ENCODE results near the gene KRT85. TPM values are rescaled to one million over a fixed set of nuclear protein-coding genes. Genes with fewer than 3 reads are reported as not detected.

Gene KRT85
- total and polyA plus RNA-seq, 10 of the 15 experiments (the other 5 are each of a cell fraction or from before 2014, with no cell fraction given) = 0.05 to 0.18 (median 0.11) TPM; not detected in 6

DNA sequence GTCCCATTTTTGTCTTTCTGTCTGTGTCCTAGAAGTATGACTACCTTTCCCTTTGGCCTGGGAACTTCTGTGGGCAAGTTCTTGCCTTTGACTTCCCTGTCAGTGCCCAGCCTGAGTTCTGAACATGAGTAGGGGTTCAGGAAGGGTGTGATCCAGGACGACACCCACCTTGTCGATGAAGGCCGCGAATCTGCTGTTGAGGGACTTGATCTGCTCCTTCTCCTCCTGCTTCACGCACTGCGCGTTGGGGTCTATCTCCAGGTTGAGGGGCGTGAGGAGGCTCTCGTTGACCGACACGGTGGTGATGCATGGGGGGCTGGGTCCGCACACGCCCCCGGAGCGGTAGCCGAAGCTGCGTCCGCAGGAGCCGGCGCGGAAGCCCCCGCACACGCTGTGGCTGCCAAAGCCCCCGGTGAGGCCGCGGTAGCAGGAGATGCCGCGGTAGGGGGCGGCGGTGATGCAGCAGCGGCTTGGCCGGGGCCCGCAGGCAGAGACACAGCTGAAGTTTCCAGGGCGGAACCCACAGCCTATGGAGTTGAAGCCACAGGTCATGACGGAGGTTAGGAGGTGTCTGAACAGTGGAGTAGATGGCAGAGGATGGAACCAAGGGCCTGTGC lies 46.4 kb downstream of the KRT85 start, which contains the start of gene KRT83:
Gene KRT83 (minus strand): TSS at position 615 of the 617 bp plus-strand sequence. CDS start 63 bp downstream, at position 552.
- BruUV-seq (replicated peaks) = no TSS peak
- Histone ChIP-seq H3K79me2 (ENCODE audit: control insufficient read depth, insufficient read depth, low read length) (no peaks in the 10 kb centered on the region), H3K4me3 (no peak within 1 kb of the TSS), H3K4me2 (ENCODE audit: control insufficient read depth, insufficient read depth) (no peak within 1 kb of the TSS), H3K27me3 (replicated peaks in 1 of 2; ENCODE audit: control insufficient read depth in 2 of 2, insufficient read depth in 2 of 2, low read length in 1 of 2) (peaks cover 3 to 8% of the 10 kb centered on the region in 2 experiments), H4K20me1 (ENCODE audit: control insufficient read depth, insufficient read depth) (no peaks in the 10 kb centered on the region), H3K9me3 (replicated peaks; ENCODE audit: control insufficient read depth, insufficient read depth, low read length) (no peaks in the 10 kb centered on the region), H3K9ac (ENCODE audit: control insufficient read depth, insufficient read depth, low read length) (no peak within 1 kb of the TSS), H3K4me1 (ENCODE audit: control insufficient read depth, insufficient read depth, low read length) (no peaks in the 10 kb centered on the region), H3K36me3 (ENCODE audit: control insufficient read depth in 2 of 2, insufficient read depth in 2 of 2, low read length in 1 of 2) (no peaks in the 10 kb centered on the region), H2AFZ (ENCODE audit: control insufficient read depth, low read depth, low read length) (no peak within 1 kb of the TSS), H3K27ac (ENCODE audit: control insufficient read depth, insufficient read depth) (no peak within 1 kb of the TSS)
- in situ Hi-C loops (cut with MboI) (loop anchor here (10.0 kb wide), 1 partner anchor 166 kb away; no protein-coding TSS in a partner anchor), intact Hi-C loops (cut with micrococcal nuclease; ENCODE audit: unreplicated experiment) (loop anchor here (10.0 kb wide), 1 partner anchor 106 kb away; no protein-coding TSS in a partner anchor)
- 44% methylated on average over 28 of the region's 35 CpGs for WGBS (ENCODE audit: insufficient coverage, insufficient replicate concordance, low lambda C conversion rate, missing lambda C conversion rate)
- CTCF ChIA-PET = interaction anchor here (1.0 kb wide), 1 partner anchor 11 kb away, joined by 3 read pairs; no protein-coding TSS in a partner anchor
- RAD21 ChIA-PET (ENCODE audit: unreplicated experiment) = no interaction called here
- TF ChIP-seq YY1 (IDR thresholded peaks at IDR 0.05; ENCODE audit: low read depth, low read length) (no peak), NRF1 (conservative IDR thresholded peaks at IDR 0.05; ENCODE audit: low read depth, low read length) (no peak), POLR2AphosphoS5 (IDR thresholded peaks at IDR 0.05; ENCODE audit: low read length) (no peak), ZZZ3 (IDR thresholded peaks at IDR 0.05; ENCODE audit: control insufficient read depth, insufficient read length, low read depth) (no peak), RBBP5 (conservative IDR thresholded peaks at IDR 0.05) (no peak), SUZ12 (IDR thresholded peaks at IDR 0.05; ENCODE audit: unreplicated experiment) (no peak), NFIC (IDR thresholded peaks at IDR 0.05; ENCODE audit: low read depth, low read length) (no peak), GATAD2B (conservative IDR thresholded peaks at IDR 0.05; ENCODE audit: low read depth) (no peak)
- TF ChIP-seq, protein P1, sequence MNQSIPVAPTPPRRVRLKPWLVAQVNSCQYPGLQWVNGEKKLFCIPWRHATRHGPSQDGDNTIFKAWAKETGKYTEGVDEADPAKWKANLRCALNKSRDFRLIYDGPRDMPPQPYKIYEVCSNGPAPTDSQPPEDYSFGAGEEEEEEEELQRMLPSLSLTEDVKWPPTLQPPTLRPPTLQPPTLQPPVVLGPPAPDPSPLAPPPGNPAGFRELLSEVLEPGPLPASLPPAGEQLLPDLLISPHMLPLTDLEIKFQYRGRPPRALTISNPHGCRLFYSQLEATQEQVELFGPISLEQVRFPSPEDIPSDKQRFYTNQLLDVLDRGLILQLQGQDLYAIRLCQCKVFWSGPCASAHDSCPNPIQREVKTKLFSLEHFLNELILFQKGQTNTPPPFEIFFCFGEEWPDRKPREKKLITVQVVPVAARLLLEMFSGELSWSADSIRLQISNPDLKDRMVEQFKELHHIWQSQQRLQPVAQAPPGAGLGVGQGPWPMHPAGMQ (IDR thresholded peaks at IDR 0.05; ENCODE audit: borderline replicate concordance) = no peak
- TF ChIP-seq, protein P2, sequence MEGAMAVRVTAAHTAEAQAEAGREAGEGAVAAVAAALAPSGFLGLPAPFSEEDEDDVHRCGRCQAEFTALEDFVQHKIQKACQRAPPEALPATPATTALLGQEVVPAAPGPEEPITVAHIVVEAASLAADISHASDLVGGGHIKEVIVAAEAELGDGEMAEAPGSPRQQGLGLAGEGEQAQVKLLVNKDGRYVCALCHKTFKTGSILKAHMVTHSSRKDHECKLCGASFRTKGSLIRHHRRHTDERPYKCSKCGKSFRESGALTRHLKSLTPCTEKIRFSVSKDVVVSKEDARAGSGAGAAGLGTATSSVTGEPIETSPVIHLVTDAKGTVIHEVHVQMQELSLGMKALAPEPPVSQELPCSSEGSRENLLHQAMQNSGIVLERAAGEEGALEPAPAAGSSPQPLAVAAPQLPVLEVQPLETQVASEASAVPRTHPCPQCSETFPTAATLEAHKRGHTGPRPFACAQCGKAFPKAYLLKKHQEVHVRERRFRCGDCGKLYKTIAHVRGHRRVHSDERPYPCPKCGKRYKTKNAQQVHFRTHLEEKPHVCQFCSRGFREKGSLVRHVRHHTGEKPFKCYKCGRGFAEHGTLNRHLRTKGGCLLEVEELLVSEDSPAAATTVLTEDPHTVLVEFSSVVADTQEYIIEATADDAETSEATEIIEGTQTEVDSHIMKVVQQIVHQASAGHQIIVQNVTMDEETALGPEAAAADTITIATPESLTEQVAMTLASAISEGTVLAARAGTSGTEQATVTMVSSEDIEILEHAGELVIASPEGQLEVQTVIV (IDR thresholded peaks at IDR 0.05; ENCODE audit: borderline replicate concordance, partially characterized antibody) = no peak
- TF ChIP-seq, protein P3, sequence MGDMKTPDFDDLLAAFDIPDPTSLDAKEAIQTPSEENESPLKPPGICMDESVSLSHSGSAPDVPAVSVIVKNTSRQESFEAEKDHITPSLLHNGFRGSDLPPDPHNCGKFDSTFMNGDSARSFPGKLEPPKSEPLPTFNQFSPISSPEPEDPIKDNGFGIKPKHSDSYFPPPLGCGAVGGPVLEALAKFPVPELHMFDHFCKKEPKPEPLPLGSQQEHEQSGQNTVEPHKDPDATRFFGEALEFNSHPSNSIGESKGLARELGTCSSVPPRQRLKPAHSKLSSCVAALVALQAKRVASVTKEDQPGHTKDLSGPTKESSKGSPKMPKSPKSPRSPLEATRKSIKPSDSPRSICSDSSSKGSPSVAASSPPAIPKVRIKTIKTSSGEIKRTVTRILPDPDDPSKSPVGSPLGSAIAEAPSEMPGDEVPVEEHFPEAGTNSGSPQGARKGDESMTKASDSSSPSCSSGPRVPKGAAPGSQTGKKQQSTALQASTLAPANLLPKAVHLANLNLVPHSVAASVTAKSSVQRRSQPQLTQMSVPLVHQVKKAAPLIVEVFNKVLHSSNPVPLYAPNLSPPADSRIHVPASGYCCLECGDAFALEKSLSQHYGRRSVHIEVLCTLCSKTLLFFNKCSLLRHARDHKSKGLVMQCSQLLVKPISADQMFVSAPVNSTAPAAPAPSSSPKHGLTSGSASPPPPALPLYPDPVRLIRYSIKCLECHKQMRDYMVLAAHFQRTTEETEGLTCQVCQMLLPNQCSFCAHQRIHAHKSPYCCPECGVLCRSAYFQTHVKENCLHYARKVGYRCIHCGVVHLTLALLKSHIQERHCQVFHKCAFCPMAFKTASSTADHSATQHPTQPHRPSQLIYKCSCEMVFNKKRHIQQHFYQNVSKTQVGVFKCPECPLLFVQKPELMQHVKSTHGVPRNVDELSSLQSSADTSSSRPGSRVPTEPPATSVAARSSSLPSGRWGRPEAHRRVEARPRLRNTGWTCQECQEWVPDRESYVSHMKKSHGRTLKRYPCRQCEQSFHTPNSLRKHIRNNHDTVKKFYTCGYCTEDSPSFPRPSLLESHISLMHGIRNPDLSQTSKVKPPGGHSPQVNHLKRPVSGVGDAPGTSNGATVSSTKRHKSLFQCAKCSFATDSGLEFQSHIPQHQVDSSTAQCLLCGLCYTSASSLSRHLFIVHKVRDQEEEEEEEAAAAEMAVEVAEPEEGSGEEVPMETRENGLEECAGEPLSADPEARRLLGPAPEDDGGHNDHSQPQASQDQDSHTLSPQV (IDR thresholded peaks at IDR 0.05) = no peak
- DNase-seq (ENCODE audit: low read depth, low spot score) (no peak), FAIRE-seq (no peak), ATAC-seq (no peak)
- SMC1A ChIA-PET (ENCODE audit: uncharacterized antibody, unreplicated experiment) = no interaction called here
- POLR2A ChIA-PET = no interaction called here
